Activated CD4-positive, alpha-beta memory T cell treated with anti-CD3 and anti-CD28 coated beads for 36 hours (primary cell): ENCODE data around the gene COL4A5. TPM values are rescaled to one million over a fixed set of nuclear protein-coding genes. Genes with fewer than 3 reads are reported as not detected.
"Not testable (repeated sequence)": the region's sequence is repeated elsewhere in the genome, so short reads cannot be mapped to it uniquely, and the experiment has no call there.

ENCODE experiments used
- CTCF ChIA-PET: fragments of 350-600 bp; sonication (Branson Sonifier 250); formaldehyde crosslinking; loops from one replicate; lab custom pipeline; 2021; ENCODE audit warnings: antibody characterized with exemption, inconsistent platforms; lab: Charles Lee
- POLR2A ChIA-PET: fragments of 350-600 bp; sonication (Branson Sonifier 250); formaldehyde crosslinking; loops from one replicate; lab custom pipeline; 2021; ENCODE audit warnings: antibody characterized with exemption; lab: Charles Lee
- DNase-seq: peaks from one replicate; pipeline ENCODE4 v3.0.0-alpha.2; 2020
- H3K27ac Mint-ChIP-seq: one replicate; pipeline ENCODE4 v1.8.0; 2021; ENCODE audit warnings: mixed read lengths
- H3K27me3 Mint-ChIP-seq: one replicate; pipeline ENCODE4 v1.8.0; 2021; ENCODE audit warnings: mixed read lengths
- H3K36me3 Mint-ChIP-seq: one replicate; pipeline ENCODE4 v1.8.0; 2021; ENCODE audit warnings: mixed read lengths
- H3K4me1 Mint-ChIP-seq: one replicate; pipeline ENCODE4 v1.8.0; 2021; ENCODE audit warnings: low read depth, mixed read lengths
- H3K4me3 Mint-ChIP-seq: one replicate; pipeline ENCODE4 v1.8.0; 2021; ENCODE audit warnings: mild to moderate bottlenecking, mixed read lengths
- H3K9me3 Mint-ChIP-seq: one replicate; pipeline ENCODE4 v1.8.0; 2021; ENCODE audit warnings: mixed read lengths
- intact Hi-C: fragments of 100-400 bp; cut with micrococcal nuclease; formaldehyde crosslinking; loops from one replicate; pipeline ENCODE4 v1.15.1; 2023
- total RNA-seq, 2 experiments: library from RNA; stranded (reverse); gene quantifications; one replicate each; pipeline ENCODE4 v1.2.3, GENCODE V29; 2021

COL4A5 gene
- total RNA-seq, 2 experiments from 2014 or later, result not detected

DNA sequence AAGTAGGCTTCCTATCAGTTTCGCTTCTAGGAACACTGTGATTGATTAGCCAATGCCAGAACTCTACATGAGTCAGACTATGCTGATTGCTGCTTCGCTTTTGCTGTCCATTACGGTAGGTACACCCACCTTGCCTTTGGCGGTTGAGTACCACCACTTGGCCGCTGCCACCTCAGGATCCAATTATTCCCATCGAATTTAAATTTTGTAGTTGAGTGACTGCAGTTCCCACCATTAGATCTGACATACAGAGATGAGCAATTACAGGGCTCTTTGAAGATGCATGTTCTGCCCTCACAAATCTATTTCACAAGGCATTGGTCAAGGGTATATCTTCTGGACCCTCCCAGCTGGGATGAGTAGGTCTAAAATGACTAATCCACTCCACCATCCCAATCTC is 41.9 kb downstream of the COL4A5 start:
- H3K27me3 Mint-ChIP-seq, intact Hi-C loops, H3K36me3 Mint-ChIP-seq, CTCF ChIA-PET, H3K27ac Mint-ChIP-seq, POLR2A ChIA-PET, H3K4me3 Mint-ChIP-seq, H3K4me1 Mint-ChIP-seq, DNase-seq, H3K9me3 Mint-ChIP-seq: not testable (repeated sequence)

DNA sequence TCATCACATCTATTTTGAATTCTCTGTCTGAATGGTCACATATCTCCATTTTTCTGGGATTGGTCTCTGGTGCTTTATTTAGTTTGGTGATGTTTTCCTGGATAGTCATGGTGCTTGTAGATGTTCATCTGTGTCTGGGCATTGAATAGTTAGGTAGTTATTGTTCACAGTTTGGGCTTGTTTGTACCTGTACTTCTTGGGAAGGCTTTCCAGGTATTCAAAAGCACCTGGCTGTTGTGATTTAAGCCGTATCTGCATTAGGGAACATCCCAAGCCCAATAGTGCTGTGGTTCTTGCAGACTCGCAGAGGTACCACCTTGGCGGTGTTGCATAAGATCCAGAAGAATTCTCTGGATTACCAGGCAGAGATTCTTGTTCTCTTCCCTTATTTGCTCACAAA is 44.6 kb downstream of the COL4A5 start:
- no peaks in the 10 kb centered on the region for H3K9me3 Mint-ChIP-seq
- CTCF ChIA-PET, result no interaction called here
- no peak for DNase-seq
- POLR2A ChIA-PET, result no interaction called here
- no peaks in the 10 kb centered on the region for H3K36me3 Mint-ChIP-seq
- H3K4me1 Mint-ChIP-seq, result no peaks in the 10 kb centered on the region
- H3K27me3 Mint-ChIP-seq, result no peaks in the 10 kb centered on the region
- no peak overlapping the region for H3K27ac Mint-ChIP-seq
- intact Hi-C loops, result no loop called here
- H3K4me3 Mint-ChIP-seq, result no peak overlapping the region

GRCh38 chrX:108485960-108486359 is 46.3 kb downstream of the COL4A5 start:
- H3K36me3 Mint-ChIP-seq, result no peaks in the 10 kb centered on the region
- H3K9me3 Mint-ChIP-seq, result no peaks in the 10 kb centered on the region
- no peak overlapping the region for H3K27ac Mint-ChIP-seq
- intact Hi-C loops, result no loop called here
- no peaks in the 10 kb centered on the region for H3K4me1 Mint-ChIP-seq
- ChIA-PET CTCF (no interaction called here), POLR2A (no interaction called here)
- no peak overlapping the region for H3K4me3 Mint-ChIP-seq
- DNase-seq, result no peak
- H3K27me3 Mint-ChIP-seq, result no peaks in the 10 kb centered on the region

DNA sequence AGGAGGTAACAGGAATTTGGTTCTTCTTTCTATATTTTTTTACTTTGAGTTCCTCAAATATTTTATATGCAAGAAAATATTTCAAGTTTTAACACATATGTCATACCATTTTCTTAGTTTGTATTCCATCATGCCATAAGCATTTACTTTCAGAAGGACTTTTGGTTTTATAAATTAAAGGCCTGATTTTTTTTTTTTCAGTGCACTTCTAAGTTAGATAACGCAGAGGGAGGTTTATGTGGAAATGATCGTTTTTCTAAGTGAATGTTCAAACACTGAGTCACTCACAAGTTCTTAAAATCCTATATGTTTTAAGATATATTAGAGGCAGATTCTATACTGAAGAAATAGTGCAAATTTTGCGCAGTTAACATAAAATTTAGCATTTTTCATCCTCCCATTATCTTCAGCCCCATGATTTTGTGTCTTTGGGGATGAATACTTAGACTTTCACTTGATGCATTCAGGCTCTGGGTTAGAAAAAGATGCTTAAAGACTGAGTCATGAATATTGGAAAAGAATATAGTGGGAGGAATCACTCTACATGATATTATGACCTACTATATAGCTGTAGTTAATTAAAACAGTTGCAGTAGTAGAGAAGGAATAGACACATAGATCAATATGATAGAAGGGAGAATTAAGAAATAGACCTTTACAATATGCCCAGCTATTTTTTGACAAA is 54.9 kb downstream of the COL4A5 start:
- no peaks in the 10 kb centered on the region for H3K36me3 Mint-ChIP-seq
- DNase-seq, result no peak
- CTCF ChIA-PET, result no interaction called here
- H3K9me3 Mint-ChIP-seq, result no peaks in the 10 kb centered on the region
- POLR2A ChIA-PET, result no interaction called here
- no peaks in the 10 kb centered on the region for H3K4me1 Mint-ChIP-seq
- no peaks in the 10 kb centered on the region for H3K27me3 Mint-ChIP-seq
- no peak overlapping the region for H3K4me3 Mint-ChIP-seq
- intact Hi-C loops, result no loop called here
- H3K27ac Mint-ChIP-seq, result no peak overlapping the region

GRCh38 chrX:108511721-108512120 is 72.1 kb downstream of the COL4A5 start:
- no peaks in the 10 kb centered on the region for H3K9me3 Mint-ChIP-seq
- intact Hi-C loops, result no loop called here
- H3K4me1 Mint-ChIP-seq, result no peaks in the 10 kb centered on the region
- H3K36me3 Mint-ChIP-seq, result no peaks in the 10 kb centered on the region
- POLR2A ChIA-PET, result no interaction called here
- no peak for DNase-seq
- CTCF ChIA-PET, result no interaction called here
- no peak overlapping the region for H3K4me3 Mint-ChIP-seq
- H3K27ac Mint-ChIP-seq, result no peak overlapping the region
- no peaks in the 10 kb centered on the region for H3K27me3 Mint-ChIP-seq

GRCh38 chrX:108516184-108516583 is 76.5 kb downstream of the COL4A5 start:
- no peaks in the 10 kb centered on the region for H3K27me3 Mint-ChIP-seq
- H3K27ac Mint-ChIP-seq, result no peak overlapping the region
- POLR2A ChIA-PET, result no interaction called here
- CTCF ChIA-PET, result no interaction called here
- H3K4me1 Mint-ChIP-seq, result no peaks in the 10 kb centered on the region
- DNase-seq, result no peak
- H3K9me3 Mint-ChIP-seq, result no peaks in the 10 kb centered on the region
- intact Hi-C loops, result no loop called here
- H3K4me3 Mint-ChIP-seq, result no peak overlapping the region
- H3K36me3 Mint-ChIP-seq, result no peaks in the 10 kb centered on the region

- Mint-ChIP-seq H3K9me3 (no peaks in the 10 kb centered on the region), H3K4me3 (no peak overlapping the region), H3K27ac (no peak overlapping the region), H3K27me3 (no peaks in the 10 kb centered on the region), H3K4me1 (no peaks in the 10 kb centered on the region), H3K36me3 (no peaks in the 10 kb centered on the region)
- POLR2A ChIA-PET, result no interaction called here
- CTCF ChIA-PET, result no interaction called here
- intact Hi-C loops, result no loop called here
- DNase-seq, result no peak
These were observed 88.1 kb downstream of the COL4A5 start for GRCh38 chrX:108527724-108528123.

GRCh38 chrX:108537005-108537404 is 97.4 kb downstream of the COL4A5 start:
- POLR2A ChIA-PET, result no interaction called here
- no peak overlapping the region for H3K4me3 Mint-ChIP-seq
- CTCF ChIA-PET, result no interaction called here
- intact Hi-C loops, result loop anchor here (1.0 kb wide), 1 partner anchor 313 kb away; no protein-coding TSS in a partner anchor
- H3K27ac Mint-ChIP-seq, result no peak overlapping the region
- no peaks in the 10 kb centered on the region for H3K9me3 Mint-ChIP-seq
- DNase-seq, result no peak
- no peaks in the 10 kb centered on the region for H3K27me3 Mint-ChIP-seq
- no peaks in the 10 kb centered on the region for H3K4me1 Mint-ChIP-seq
- H3K36me3 Mint-ChIP-seq, result no peaks in the 10 kb centered on the region

DNA sequence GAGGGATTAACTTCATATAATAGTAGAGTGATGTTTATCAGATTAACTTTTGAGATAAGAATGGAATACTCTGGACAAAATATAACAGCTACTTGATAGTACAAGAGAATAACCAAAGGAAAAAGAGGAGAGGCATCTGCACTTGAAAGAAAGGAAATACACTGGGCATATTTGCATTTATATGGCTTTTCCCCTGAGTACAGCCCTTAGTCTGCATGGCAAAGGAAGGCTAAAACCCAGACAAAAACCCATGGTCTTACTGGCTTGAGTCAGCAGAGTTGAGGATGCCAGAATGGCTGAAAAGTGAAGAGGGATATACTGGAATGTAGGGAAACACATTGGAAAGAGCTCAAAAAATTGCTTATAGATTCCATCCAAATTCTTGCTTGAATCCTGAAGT is 101.6 kb downstream of the COL4A5 start:
- H3K4me1 Mint-ChIP-seq, result no peaks in the 10 kb centered on the region
- CTCF ChIA-PET, result no interaction called here
- POLR2A ChIA-PET, result no interaction called here

GRCh38 chrX:108557580-108557979 is 117.9 kb downstream of the COL4A5 start:
- ChIA-PET CTCF (no interaction called here), POLR2A (no interaction called here)
- Mint-ChIP-seq H3K4me3 (no peak overlapping the region), H3K4me1 (no peaks in the 10 kb centered on the region), H3K27ac (no peak overlapping the region), H3K9me3 (no peaks in the 10 kb centered on the region), H3K27me3 (no peaks in the 10 kb centered on the region), H3K36me3 (no peaks in the 10 kb centered on the region)
- intact Hi-C loops, result no loop called here
- no peak for DNase-seq

More for the DNA sequence above, 101.6 kb downstream of the COL4A5 start:
- intact Hi-C loops, result no loop called here
- no peak for DNase-seq
- H3K36me3 Mint-ChIP-seq, result no peaks in the 10 kb centered on the region
- H3K9me3 Mint-ChIP-seq, result no peaks in the 10 kb centered on the region
- H3K4me3 Mint-ChIP-seq, result no peak overlapping the region
- no peak overlapping the region for H3K27ac Mint-ChIP-seq
- H3K27me3 Mint-ChIP-seq, result no peaks in the 10 kb centered on the region

DNA sequence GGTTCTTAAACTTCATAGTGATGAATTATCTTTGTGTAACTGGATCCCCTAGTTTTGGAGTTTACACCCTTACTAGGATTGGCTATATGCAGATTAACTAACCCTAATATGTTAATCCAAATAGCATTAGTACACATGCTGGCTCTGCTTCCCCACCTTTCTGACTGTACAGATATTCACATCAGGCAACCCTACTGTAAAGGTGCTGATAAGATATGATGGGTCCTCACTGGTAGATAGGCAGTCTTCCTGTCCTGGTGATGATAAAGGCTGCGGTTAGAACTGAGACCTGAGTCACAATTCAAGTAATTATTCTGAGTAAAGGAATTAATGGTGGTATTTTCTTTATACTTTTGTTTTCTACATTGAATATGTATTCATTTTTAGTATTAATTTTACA is 118.6 kb downstream of the COL4A5 start:
- CTCF ChIA-PET, result no interaction called here
- Mint-ChIP-seq H3K9me3 (no peaks in the 10 kb centered on the region), H3K36me3 (no peaks in the 10 kb centered on the region), H3K27ac (no peak overlapping the region), H3K27me3 (no peaks in the 10 kb centered on the region), H3K4me3 (no peak overlapping the region), H3K4me1 (no peaks in the 10 kb centered on the region)
- DNase-seq, result no peak
- intact Hi-C loops, result no loop called here
- POLR2A ChIA-PET, result no interaction called here

DNA sequence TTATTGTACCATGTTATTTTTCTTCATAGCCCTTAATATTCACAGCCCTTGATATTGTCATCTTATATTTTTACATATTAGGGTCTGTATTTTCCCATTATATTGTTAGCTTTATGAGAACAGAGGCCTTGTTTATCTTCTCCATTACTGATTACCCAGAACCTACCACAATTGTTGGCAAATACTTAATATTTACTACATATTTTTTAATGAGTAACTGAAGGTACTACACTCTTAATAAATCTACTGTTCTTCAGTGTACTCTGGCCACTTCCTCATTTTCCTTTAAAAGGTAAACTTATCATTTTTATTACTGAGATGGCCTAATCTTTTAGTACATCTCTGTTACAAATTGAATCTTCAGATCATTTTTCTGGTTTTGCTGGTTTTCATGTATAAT is 133.5 kb downstream of the COL4A5 start:
- intact Hi-C loops, result no loop called here
- Mint-ChIP-seq H3K36me3 (no peaks in the 10 kb centered on the region), H3K4me3 (no peak overlapping the region), H3K9me3 (no peaks in the 10 kb centered on the region), H3K27ac (no peak overlapping the region), H3K27me3 (no peaks in the 10 kb centered on the region), H3K4me1 (no peaks in the 10 kb centered on the region)
- ChIA-PET CTCF (no interaction called here), POLR2A (no interaction called here)
- no peak for DNase-seq

DNA sequence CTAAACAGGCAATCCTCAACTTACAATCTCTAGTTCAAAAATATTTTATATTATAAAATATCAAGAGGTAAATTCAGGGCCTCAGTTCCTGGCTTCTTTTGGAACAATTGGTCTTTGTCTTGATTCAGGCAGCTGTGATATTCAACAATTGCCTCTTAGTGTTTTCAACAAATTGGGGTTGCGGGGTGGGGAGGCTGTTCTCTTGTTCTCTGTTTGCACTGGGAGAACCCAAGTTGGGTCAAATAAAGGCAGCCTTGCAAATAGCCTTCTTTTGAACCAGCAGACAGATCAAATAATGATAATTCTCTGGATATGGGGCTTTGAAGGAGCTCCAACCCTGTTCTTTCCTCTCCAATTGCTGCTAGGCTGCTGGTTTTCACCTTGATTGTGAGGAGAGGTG is 142.5 kb downstream of the COL4A5 start:
- H3K36me3 Mint-ChIP-seq, result no peaks in the 10 kb centered on the region
- DNase-seq, result no peak
- ChIA-PET CTCF (no interaction called here), POLR2A (no interaction called here)
- no peak overlapping the region for H3K27ac Mint-ChIP-seq
- no peaks in the 10 kb centered on the region for H3K9me3 Mint-ChIP-seq
- H3K27me3 Mint-ChIP-seq, result no peaks in the 10 kb centered on the region
- no peak overlapping the region for H3K4me3 Mint-ChIP-seq
- no peaks in the 10 kb centered on the region for H3K4me1 Mint-ChIP-seq
- intact Hi-C loops, result no loop called here
